Mammary epithelial cell (primary cell): Measurements from ENCODE around the gene CLDN10.

Experiments
- EZH2 ChIP-seq: IDR thresholded peaks from 2 replicates; pipeline ENCODE4 v1.6.1; 2012; ENCODE audit warnings: low read length, inconsistent platforms, borderline replicate concordance
- TF ChIP-seq, protein P1 (sequence below), 2 donors: IDR thresholded peaks in 1 of 2; conservative IDR thresholded peaks in 1 of 2; 2 replicates each; pipeline ENCODE4 v1.5.1; 2011 to 2012; ENCODE audit warnings: inconsistent platforms in 2 of 2, low read length in 2 of 2, mild to moderate bottlenecking in 2 of 2, control low read depth in 1 of 2, low read depth in 1 of 2; ENCODE audit not compliant: insufficient read depth in 1 of 2; ENCODE audit errors: extremely low read depth in 1 of 2

DNA sequence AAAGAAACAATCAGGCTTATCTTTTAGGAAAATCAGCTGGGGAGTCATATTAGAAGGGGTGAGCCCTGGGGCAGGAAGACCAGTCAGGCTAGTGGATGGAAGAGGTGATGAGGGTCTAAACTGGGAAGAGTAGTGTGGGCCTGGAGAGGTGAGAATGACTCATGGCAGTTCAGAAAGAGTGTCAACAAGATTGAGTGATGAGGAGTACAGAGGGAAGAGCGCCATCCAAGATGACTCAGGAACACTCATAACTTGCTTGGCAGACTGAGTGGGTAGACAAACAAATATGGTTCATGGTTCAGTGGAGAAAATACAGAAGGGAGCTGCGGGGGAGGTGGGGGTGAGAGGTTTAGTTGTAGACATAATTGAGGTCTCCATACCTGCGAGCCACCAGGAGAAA is 17.3 kb upstream of the CLDN10 start:
- TF ChIP-seq, protein P1, sequence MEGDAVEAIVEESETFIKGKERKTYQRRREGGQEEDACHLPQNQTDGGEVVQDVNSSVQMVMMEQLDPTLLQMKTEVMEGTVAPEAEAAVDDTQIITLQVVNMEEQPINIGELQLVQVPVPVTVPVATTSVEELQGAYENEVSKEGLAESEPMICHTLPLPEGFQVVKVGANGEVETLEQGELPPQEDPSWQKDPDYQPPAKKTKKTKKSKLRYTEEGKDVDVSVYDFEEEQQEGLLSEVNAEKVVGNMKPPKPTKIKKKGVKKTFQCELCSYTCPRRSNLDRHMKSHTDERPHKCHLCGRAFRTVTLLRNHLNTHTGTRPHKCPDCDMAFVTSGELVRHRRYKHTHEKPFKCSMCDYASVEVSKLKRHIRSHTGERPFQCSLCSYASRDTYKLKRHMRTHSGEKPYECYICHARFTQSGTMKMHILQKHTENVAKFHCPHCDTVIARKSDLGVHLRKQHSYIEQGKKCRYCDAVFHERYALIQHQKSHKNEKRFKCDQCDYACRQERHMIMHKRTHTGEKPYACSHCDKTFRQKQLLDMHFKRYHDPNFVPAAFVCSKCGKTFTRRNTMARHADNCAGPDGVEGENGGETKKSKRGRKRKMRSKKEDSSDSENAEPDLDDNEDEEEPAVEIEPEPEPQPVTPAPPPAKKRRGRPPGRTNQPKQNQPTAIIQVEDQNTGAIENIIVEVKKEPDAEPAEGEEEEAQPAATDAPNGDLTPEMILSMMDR (conservative IDR thresholded peaks at IDR 0.05 in 1 of 2, IDR thresholded peaks at IDR 0.05 in 1 of 2; ENCODE audit: extremely low read depth in 1 of 2, insufficient read depth in 1 of 2, low read depth in 1 of 2, low read length in 2 of 2): no peak
- no peak for TF ChIP-seq EZH2
